Keratinocyte (primary cell): ENCODE results near the gene GPRIN1. TPM values are rescaled to one million over a fixed set of nuclear protein-coding genes. Genes with fewer than 3 reads are reported as not detected.
A peak's percentile ranks its signal among the peaks of the same experiment; 100 is the strongest.

Source experiments
- DNase-seq: peaks from one replicate; pipeline ENCODE4 v3.0.0-alpha.2; 2011; ENCODE audit warnings: low read depth, missing footprints, low spot score
- FAIRE-seq: peaks from 2 replicates; lab custom pipeline; 2011; peaks lifted over from hg19 to GRCh38; lab: Jason Lieb, UNC
- H2AFZ ChIP-seq: 2 replicates; pipeline ENCODE4 v1.6.0; 2012; ENCODE audit warnings: low read length, control low read depth, inconsistent platforms; ENCODE audit not compliant: control insufficient read depth
- H3K27ac ChIP-seq: 2 replicates; pipeline ENCODE4 v1.5.1; 2011; ENCODE audit warnings: low read length; ENCODE audit not compliant: control insufficient read depth, insufficient read depth
- H3K27me3 ChIP-seq: 3 replicates; pipeline ENCODE4 v1.6.0; 2011; ENCODE audit warnings: low read length; ENCODE audit not compliant: control insufficient read depth, insufficient read depth; ENCODE audit errors: extremely low read depth
- H3K36me3 ChIP-seq, 2 experiments: 2 replicates in 1 of 2; 3 replicates in 1 of 2; pipeline ENCODE4 v1.5.1; 2011; ENCODE audit warnings: low read length in 2 of 2, mild to moderate bottlenecking in 1 of 2; ENCODE audit not compliant: control insufficient read depth in 2 of 2, insufficient read depth in 2 of 2; ENCODE audit errors: extremely low read depth in 1 of 2
- H3K4me1 ChIP-seq: 3 replicates; pipeline ENCODE4 v1.5.1; 2011; ENCODE audit warnings: low read length; ENCODE audit not compliant: control insufficient read depth, insufficient read depth; ENCODE audit errors: extremely low read depth
- H3K4me2 ChIP-seq: 3 replicates; pipeline ENCODE4 v1.6.0; 2011; ENCODE audit warnings: low read depth, low read length; ENCODE audit not compliant: control insufficient read depth, insufficient read depth; ENCODE audit errors: extremely low read depth
- H3K4me3 ChIP-seq, 3 experiments: fragments of 200-600 bp in 1 of 3; sonication (generic) in 1 of 3; 2 replicates in 2 of 3; 3 replicates in 1 of 3; pipeline ENCODE4 v1.5.1; 2011 to 2016; ENCODE audit warnings: low read length in 3 of 3, mild to moderate bottlenecking in 3 of 3, control low read depth in 2 of 3, inconsistent platforms in 1 of 3, low read depth in 1 of 3, mixed read lengths in 1 of 3, mixed run types in 1 of 3, moderate library complexity in 1 of 3; ENCODE audit not compliant: control insufficient read depth in 2 of 3, insufficient read depth in 2 of 3; ENCODE audit errors: extremely low read depth in 1 of 3
- H3K79me2 ChIP-seq: 2 replicates; pipeline ENCODE4 v1.6.0; 2012; ENCODE audit warnings: low read length; ENCODE audit not compliant: control insufficient read depth, insufficient read depth
- H3K9ac ChIP-seq: 3 replicates; pipeline ENCODE4 v1.6.0; 2011; ENCODE audit warnings: low read length; ENCODE audit not compliant: control insufficient read depth, insufficient read depth; ENCODE audit errors: extremely low read depth
- H3K9me1 ChIP-seq: 3 replicates; pipeline ENCODE4 v1.6.0; 2011; ENCODE audit warnings: low read length; ENCODE audit not compliant: control insufficient read depth, insufficient read depth; ENCODE audit errors: extremely low read depth
- H3K9me3 ChIP-seq: 2 replicates; pipeline ENCODE4 v1.5.1; 2012; ENCODE audit warnings: low read depth, low read length; ENCODE audit not compliant: control insufficient read depth
- H4K20me1 ChIP-seq: 3 replicates; pipeline ENCODE4 v1.6.0; 2011; ENCODE audit warnings: low read length; ENCODE audit not compliant: control insufficient read depth, insufficient read depth; ENCODE audit errors: extremely low read depth
- EZH2 ChIP-seq: IDR thresholded peaks from one replicate; pipeline ENCODE4 v1.6.1; 2012; ENCODE audit warnings: inconsistent platforms, mild to moderate bottlenecking, low read length, moderate library complexity
- dilution Hi-C: fragments of 300-500 bp; cut with MboI; formaldehyde crosslinking; loops from one replicate; pipeline ENCODE4 v1.7.0; 2020; ENCODE audit warnings: low sequenced_read_pairs; ENCODE audit not compliant: extremely low pct_ligation_motif_present
- polyA plus RNA-seq, 5 experiments: library from polyadenylated mRNA; depleted of rRNA in 3 of 5; stranded (reverse) in 3 of 5; stranded (forward) in 1 of 5; unstranded in 1 of 5; fragments of >200 nt; gene quantifications; 1 replicate in 1 of 5; 2 replicates in 3 of 5; 3 replicates in 1 of 5; pipeline versions ENCODE4 v1.2.1 to v1.2.3, GENCODE V29; 2011 to 2012; ENCODE audit warnings: missing spikeins in 2 of 5, low read depth in 1 of 5, low replicate concordance in 1 of 5
- TF ChIP-seq, protein P1 (sequence below), 3 experiments: IDR thresholded peaks in 1 of 3; conservative IDR thresholded peaks in 1 of 3; optimal IDR thresholded peaks in 1 of 3; 2 replicates in 2 of 3; 3 replicates in 1 of 3; pipeline versions ENCODE3 to v1.5.1; 2011; ENCODE audit warnings: low read length in 3 of 3, mild to moderate bottlenecking in 3 of 3, moderate library complexity in 2 of 3, control low read depth in 1 of 3, inconsistent platforms in 1 of 3; ENCODE audit not compliant: insufficient read depth in 2 of 3; ENCODE audit errors: extremely low read depth in 1 of 3

The GPRIN1 gene
- polyA plus RNA-seq, 1 donor (not counting 4 experiments of a cell fraction or from before 2014, with no cell fraction given) = 4.0 TPM

- DNase-seq = peak; percentile 86
- Histone ChIP-seq H3K27me3 (no peaks in the 10 kb centered on the region), H3K4me1 (peaks cover 15% of the 10 kb centered on the region), H3K79me2 (peaks cover 28% of the 10 kb centered on the region), H3K9ac (peak within 1 kb of the TSS; percentile 81), H3K9me3 (no peaks in the 10 kb centered on the region), H3K27ac (peak within 1 kb of the TSS; percentile 20), H2AFZ (peak within 1 kb of the TSS; percentile 96), H3K4me3 (peak within 1 kb of the TSS; percentile 78 to 91 (median 81)), H3K4me2 (peak within 1 kb of the TSS; percentile 91), H3K9me1 (no peaks in the 10 kb centered on the region), H3K36me3 (peaks cover 0 to under 1% of the 10 kb centered on the region in 2 experiments), H4K20me1 (no peaks in the 10 kb centered on the region)
- dilution Hi-C loops = no loop called here
- no peak for TF ChIP-seq EZH2
- TF ChIP-seq, protein P1, sequence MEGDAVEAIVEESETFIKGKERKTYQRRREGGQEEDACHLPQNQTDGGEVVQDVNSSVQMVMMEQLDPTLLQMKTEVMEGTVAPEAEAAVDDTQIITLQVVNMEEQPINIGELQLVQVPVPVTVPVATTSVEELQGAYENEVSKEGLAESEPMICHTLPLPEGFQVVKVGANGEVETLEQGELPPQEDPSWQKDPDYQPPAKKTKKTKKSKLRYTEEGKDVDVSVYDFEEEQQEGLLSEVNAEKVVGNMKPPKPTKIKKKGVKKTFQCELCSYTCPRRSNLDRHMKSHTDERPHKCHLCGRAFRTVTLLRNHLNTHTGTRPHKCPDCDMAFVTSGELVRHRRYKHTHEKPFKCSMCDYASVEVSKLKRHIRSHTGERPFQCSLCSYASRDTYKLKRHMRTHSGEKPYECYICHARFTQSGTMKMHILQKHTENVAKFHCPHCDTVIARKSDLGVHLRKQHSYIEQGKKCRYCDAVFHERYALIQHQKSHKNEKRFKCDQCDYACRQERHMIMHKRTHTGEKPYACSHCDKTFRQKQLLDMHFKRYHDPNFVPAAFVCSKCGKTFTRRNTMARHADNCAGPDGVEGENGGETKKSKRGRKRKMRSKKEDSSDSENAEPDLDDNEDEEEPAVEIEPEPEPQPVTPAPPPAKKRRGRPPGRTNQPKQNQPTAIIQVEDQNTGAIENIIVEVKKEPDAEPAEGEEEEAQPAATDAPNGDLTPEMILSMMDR (optimal IDR thresholded peaks at IDR 0.05 in 1 of 3, IDR thresholded peaks at IDR 0.05 in 1 of 3, conservative IDR thresholded peaks at IDR 0.05 in 1 of 3; ENCODE audit: extremely low read depth in 1 of 3, insufficient read depth in 2 of 3, low read length in 3 of 3) = peak in 1 of 3 experiments; percentile 26
- peak; percentile 73 for FAIRE-seq
Observed at GRCh38 chr5:176647030-176647842, 37.3 kb upstream of the GPRIN1 start, which contains the start of gene TSPAN17. TSS of gene TSPAN17 (plus strand) at chr5:176647484. CDS start at chr5:176647616, 132 bp downstream.

DNA sequence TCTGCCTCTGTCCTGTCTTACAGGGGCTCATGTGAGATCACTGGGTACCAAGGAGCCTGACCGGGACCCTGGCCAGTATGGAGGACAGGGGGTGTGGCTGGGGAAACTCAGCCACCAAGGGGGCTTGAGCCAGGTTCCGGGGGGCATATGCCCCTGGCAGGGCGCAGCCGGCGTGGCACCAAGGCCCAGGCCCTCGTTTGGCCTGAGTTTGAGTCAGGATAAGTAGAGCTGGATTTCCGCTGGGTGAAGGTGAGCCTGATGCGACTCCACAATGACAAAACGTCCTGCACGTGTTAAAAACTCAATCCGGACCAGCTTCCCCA is 36.7 kb upstream of the GPRIN1 start:
- Histone ChIP-seq H2AFZ (peak overlapping the region; percentile 96), H3K27me3 (no peaks in the 10 kb centered on the region), H3K4me3 (peak overlapping the region; percentile 51 to 78 (median 58)), H3K4me1 (peaks cover 15% of the 10 kb centered on the region), H3K9me3 (no peaks in the 10 kb centered on the region), H3K4me2 (peak overlapping the region; percentile 83), H3K9ac (peak overlapping the region; percentile 81), H4K20me1 (no peaks in the 10 kb centered on the region), H3K27ac (peak overlapping the region; percentile 20), H3K9me1 (no peaks in the 10 kb centered on the region), H3K36me3 (no peaks in the 10 kb centered on the region), H3K79me2 (peaks cover 28% of the 10 kb centered on the region)
- TF ChIP-seq, protein P1 (optimal IDR thresholded peaks at IDR 0.05 in 1 of 3, IDR thresholded peaks at IDR 0.05 in 1 of 3, conservative IDR thresholded peaks at IDR 0.05 in 1 of 3; ENCODE audit: extremely low read depth in 1 of 3, insufficient read depth in 2 of 3, low read length in 3 of 3) = no peak
- no peak for TF ChIP-seq EZH2
- dilution Hi-C loops = no loop called here
- DNase-seq (no peak), FAIRE-seq (peak; percentile 60)
